Tibial nerve (tissue), 4 donors: Measurements from ENCODE around the gene SUCO. TPM values are rescaled to one million over a fixed set of nuclear protein-coding genes. Genes with fewer than 3 reads are reported as not detected.
"Not testable (repeated sequence)": the region's sequence is repeated elsewhere in the genome, so short reads cannot be mapped to it uniquely, and the experiment has no call there.

Experiments
- DNase-seq, 2 donors: peaks; one replicate each; pipeline ENCODE4 v3.0.0-alpha.2; 2019; ENCODE audit warnings: low spot score in 2 of 2
- H3K27ac ChIP-seq, 4 donors: fragments of 200-600 bp; sonication (generic) in 3 of 4; one replicate each; pipeline ENCODE4 v1.5.1; 2017 to 2019; ENCODE audit warnings: mild to moderate bottlenecking in 1 of 4
- H3K27me3 ChIP-seq, 2 donors: fragments of 200-600 bp; sonication (generic) in 1 of 2; one replicate each; pipeline versions ENCODE4 v1.5.1 to v1.6.0; 2017 to 2019
- H3K36me3 ChIP-seq, 3 donors: fragments of 200-600 bp; sonication (generic); one replicate each; pipeline ENCODE4 v1.5.1; 2018 to 2019
- H3K4me1 ChIP-seq, 4 donors: fragments of 200-600 bp; sonication (generic) in 3 of 4; one replicate each; pipeline ENCODE4 v1.5.1; 2017 to 2019
- H3K4me3 ChIP-seq, 4 donors: fragments of 200-600 bp; sonication (generic) in 3 of 4; one replicate each; pipeline ENCODE4 v1.5.1; 2017 to 2019; ENCODE audit warnings: mild to moderate bottlenecking in 1 of 4, moderate library complexity in 1 of 4
- H3K9me3 ChIP-seq, 4 donors: fragments of 200-600 bp; sonication (generic) in 3 of 4; one replicate each; pipeline ENCODE4 v1.5.1; 2017 to 2019
- EP300 ChIP-seq, 2 donors: sonication (generic); formaldehyde crosslinking; IDR thresholded peaks; one replicate each; pipeline ENCODE4 v1.6.1; 2017; ENCODE audit warnings: antibody characterized with exemption in 2 of 2, mild to moderate bottlenecking in 1 of 2
- POLR2A ChIP-seq, 2 donors: fragments of 450-650 bp; IDR thresholded peaks; one replicate each; pipeline ENCODE4 v1.6.1; 2017; ENCODE audit warnings: antibody characterized with exemption in 2 of 2, mild to moderate bottlenecking in 2 of 2, moderate library complexity in 2 of 2
- WGBS, 2 donors: methylation state at CpG; one replicate each; pipeline ENCODE4 v1.1.5; 2018; 5-methylcytosine and 5-hydroxymethylcytosine counted together
- total RNA-seq, 4 donors: library from RNA; depleted of rRNA; stranded (reverse); fragments of >200 nt; gene quantifications; one replicate each; pipeline ENCODE4 v1.1.0, GENCODE V29; 2016
- TF ChIP-seq, protein P1 (sequence below), 5 experiments: fragments of 200-600 bp in 3 of 5; fragments of 450-650 bp in 2 of 5; sonication (generic) in 3 of 5; IDR thresholded peaks; one replicate each; pipeline ENCODE4 v1.5.1; 2016 to 2019; ENCODE audit warnings: antibody characterized with exemption in 5 of 5, mild to moderate bottlenecking in 3 of 5, moderate library complexity in 2 of 5

The SUCO gene
- total RNA-seq, 4 donors from 2014 or later, result 33.6 to 48.6 (median 42.1) TPM

DNA sequence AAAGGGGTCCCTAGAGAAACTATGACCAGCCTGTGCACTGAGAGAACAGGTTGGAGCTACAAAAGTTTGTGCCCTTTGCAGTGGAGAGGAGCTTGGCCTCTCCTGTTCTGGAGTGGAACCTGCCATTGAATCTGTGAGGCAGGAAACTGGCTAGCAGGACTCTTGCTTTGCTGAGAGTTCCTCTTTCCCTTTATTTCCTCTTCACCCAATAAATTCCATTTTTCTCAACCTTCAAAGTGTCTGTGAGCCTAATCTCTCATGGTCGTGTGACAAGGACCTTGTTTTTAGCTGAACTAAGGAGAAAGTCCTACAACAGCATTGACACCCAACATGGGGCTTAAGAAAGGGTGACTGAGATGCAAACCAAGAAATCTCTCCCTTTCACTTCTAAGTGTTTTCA is 83.2 kb downstream of the SUCO start:
- TF ChIP-seq, protein P1, sequence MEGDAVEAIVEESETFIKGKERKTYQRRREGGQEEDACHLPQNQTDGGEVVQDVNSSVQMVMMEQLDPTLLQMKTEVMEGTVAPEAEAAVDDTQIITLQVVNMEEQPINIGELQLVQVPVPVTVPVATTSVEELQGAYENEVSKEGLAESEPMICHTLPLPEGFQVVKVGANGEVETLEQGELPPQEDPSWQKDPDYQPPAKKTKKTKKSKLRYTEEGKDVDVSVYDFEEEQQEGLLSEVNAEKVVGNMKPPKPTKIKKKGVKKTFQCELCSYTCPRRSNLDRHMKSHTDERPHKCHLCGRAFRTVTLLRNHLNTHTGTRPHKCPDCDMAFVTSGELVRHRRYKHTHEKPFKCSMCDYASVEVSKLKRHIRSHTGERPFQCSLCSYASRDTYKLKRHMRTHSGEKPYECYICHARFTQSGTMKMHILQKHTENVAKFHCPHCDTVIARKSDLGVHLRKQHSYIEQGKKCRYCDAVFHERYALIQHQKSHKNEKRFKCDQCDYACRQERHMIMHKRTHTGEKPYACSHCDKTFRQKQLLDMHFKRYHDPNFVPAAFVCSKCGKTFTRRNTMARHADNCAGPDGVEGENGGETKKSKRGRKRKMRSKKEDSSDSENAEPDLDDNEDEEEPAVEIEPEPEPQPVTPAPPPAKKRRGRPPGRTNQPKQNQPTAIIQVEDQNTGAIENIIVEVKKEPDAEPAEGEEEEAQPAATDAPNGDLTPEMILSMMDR (IDR thresholded peaks at IDR 0.05), result no peak
- no peak for TF ChIP-seq POLR2A (IDR thresholded peaks at IDR 0.05)
- no peak for TF ChIP-seq EP300 (IDR thresholded peaks at IDR 0.05)
- WGBS, 2 donors, result 58 to 68% methylated on average over 1 of the region's 1 CpG

DNA sequence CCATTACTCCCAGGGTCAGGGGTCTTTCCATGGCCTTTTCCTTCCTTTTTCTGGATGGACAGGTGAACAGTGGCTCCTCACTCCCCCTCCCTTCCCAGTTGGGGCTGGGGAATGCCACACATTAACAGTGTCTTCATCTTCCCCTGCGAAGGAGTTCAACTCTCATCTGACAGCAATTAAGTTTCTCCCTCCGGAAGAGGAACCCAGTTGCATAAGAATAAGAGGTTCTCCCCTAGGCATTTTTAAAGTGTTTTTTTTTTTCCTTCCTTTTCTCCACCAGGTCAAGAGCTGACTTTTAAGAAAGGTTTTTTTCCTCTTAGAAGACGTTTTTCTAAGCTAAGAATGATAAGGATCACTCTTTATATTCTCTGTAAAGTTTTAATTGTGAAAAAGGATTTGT is 83.7 kb downstream of the SUCO start:
- no peak overlapping the region for H3K4me3 ChIP-seq
- TF ChIP-seq EP300 (IDR thresholded peaks at IDR 0.05) (no peak), POLR2A (IDR thresholded peaks at IDR 0.05) (no peak)
- TF ChIP-seq, protein P1 (IDR thresholded peaks at IDR 0.05), result no peak
- H3K27me3 ChIP-seq, result no peaks in the 10 kb centered on the region
- no peaks in the 10 kb centered on the region for H3K4me1 ChIP-seq
- H3K27ac ChIP-seq, result no peak overlapping the region
- H3K9me3 ChIP-seq, result peaks cover 0 to 27% (median 0%) of the 10 kb centered on the region in 4 donors
- WGBS, 2 donors, result 45 to 55% methylated on average over 3 of the region's 3 CpGs
- DNase-seq, result no peak
- H3K36me3 ChIP-seq, result peaks cover 0 to 2% (median 0%) of the 10 kb centered on the region in 3 donors

More for the DNA sequence above, 83.2 kb downstream of the SUCO start:
- Histone ChIP-seq H3K4me1 (no peaks in the 10 kb centered on the region), H3K27ac (no peak overlapping the region), H3K9me3 (peaks cover 0 to 25% (median 0%) of the 10 kb centered on the region in 4 donors), H3K4me3 (no peak overlapping the region), H3K36me3 (peaks cover 0 to 5% (median 0%) of the 10 kb centered on the region in 3 donors), H3K27me3 (no peaks in the 10 kb centered on the region)
- no peak for DNase-seq

DNA sequence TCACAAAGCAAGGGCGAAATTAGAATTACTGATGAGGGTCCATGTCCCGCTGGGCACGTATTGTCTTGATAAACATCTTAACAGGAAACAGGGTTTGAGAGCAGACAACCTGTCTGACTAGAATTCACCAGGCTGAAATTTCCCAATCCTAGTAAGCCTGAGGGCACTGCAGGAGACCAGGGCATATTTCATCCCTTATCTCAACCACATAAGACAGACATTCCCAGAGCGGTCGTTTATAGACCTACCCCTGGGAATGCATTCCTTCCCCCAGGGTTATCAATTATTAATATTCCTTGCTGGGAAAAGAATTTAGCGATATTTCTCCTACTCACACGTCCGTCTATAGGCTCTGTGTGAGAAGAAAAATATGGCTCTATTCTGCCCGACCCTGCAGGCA is 87.7 kb downstream of the SUCO start:
- peaks cover 0 to 27% (median 0%) of the 10 kb centered on the region in 4 donors for H3K9me3 ChIP-seq
- 89 to 92% methylated on average over 9 of the region's 9 CpGs for WGBS, 2 donors
- not testable (repeated sequence) for H3K27ac ChIP-seq, H3K27me3 ChIP-seq, H3K36me3 ChIP-seq, H3K4me3 ChIP-seq, H3K4me1 ChIP-seq, DNase-seq

DNA sequence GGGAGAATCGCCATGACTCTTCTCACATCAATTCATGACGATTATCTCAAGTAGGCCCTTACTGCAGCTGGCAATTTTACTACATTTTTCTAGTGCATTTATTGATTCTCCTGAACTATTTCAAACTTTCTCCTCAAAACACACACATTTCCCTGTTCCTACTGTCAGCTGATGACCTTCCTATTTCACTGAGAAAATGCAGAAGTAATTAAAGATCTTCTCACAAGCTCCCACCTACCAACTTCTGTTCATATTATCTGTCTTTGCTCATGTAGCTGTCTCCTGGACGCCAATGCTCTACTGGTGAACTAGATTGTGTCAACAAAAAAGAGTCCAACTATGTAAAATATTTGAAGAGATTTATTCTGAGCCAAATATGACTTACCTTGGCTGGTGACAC is 89.6 kb downstream of the SUCO start:
- Histone ChIP-seq H3K27me3 (no peaks in the 10 kb centered on the region), H3K9me3 (peaks cover 0 to 27% (median 0%) of the 10 kb centered on the region in 4 donors), H3K36me3 (no peaks in the 10 kb centered on the region), H3K27ac (no peak overlapping the region), H3K4me3 (no peak overlapping the region), H3K4me1 (no peaks in the 10 kb centered on the region)
- no peak for DNase-seq
- no peak for TF ChIP-seq POLR2A (IDR thresholded peaks at IDR 0.05)
- TF ChIP-seq EP300 (IDR thresholded peaks at IDR 0.05), result no peak
- TF ChIP-seq, protein P1 (IDR thresholded peaks at IDR 0.05), result no peak
- 86 to 93% methylated on average over 3 of the region's 3 CpGs for WGBS, 2 donors

DNA sequence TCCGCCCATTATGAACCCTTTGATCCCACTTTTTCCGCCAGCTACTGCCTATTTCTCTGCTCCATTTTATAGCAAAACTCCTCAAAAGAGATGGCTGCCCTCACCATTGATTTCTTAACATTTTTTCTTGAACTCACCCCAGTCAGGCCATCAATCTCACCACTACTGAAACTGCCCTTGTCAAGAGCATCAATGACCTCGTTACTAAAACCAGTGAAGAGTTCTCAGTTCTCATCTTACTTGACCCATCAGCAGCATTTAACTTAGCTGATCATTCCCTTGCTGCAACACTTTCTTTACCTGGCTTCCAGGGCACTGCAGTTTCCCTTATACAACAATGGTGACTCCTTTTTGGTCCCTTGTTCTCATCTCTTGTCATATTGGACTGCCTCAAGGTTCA is 90.8 kb downstream of the SUCO start:
- no peaks in the 10 kb centered on the region for H3K36me3 ChIP-seq
- H3K27ac ChIP-seq, result no peak overlapping the region
- no peak overlapping the region for H3K4me3 ChIP-seq
- WGBS, 2 donors, result 83 to 85% methylated on average over 3 of the region's 3 CpGs
- H3K27me3 ChIP-seq, result no peaks in the 10 kb centered on the region
- TF ChIP-seq EP300 (IDR thresholded peaks at IDR 0.05) (no peak), POLR2A (IDR thresholded peaks at IDR 0.05) (no peak)
- TF ChIP-seq, protein P1 (IDR thresholded peaks at IDR 0.05), result no peak
- no peak for DNase-seq
- H3K9me3 ChIP-seq, result peaks cover 0 to 27% (median 0%) of the 10 kb centered on the region in 4 donors
- no peaks in the 10 kb centered on the region for H3K4me1 ChIP-seq

DNA sequence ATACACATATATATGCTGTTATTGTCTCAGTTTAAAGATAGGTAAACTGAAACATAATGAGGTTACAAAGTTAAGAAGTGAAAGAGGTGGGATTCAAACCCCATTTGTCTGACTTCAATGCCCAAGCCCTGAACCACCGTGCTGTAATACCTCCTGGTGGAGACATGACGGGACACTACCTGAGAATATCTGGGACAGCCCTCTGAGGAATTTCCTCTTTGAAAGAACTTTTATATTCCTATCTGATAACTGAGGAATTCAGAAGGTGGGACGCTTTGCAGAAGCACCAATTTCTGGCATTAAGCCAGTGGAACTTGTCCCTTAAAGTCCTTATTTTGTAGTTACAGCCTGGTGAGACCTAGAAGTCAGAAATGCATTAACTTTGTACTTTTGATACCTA is 93.9 kb downstream of the SUCO start:
- Histone ChIP-seq H3K27me3 (no peaks in the 10 kb centered on the region), H3K9me3 (peaks cover 0 to 7% (median 0%) of the 10 kb centered on the region in 4 donors), H3K36me3 (no peaks in the 10 kb centered on the region), H3K4me1 (no peaks in the 10 kb centered on the region), H3K27ac (no peak overlapping the region), H3K4me3 (no peak overlapping the region)
- no peak for DNase-seq
- TF ChIP-seq POLR2A (IDR thresholded peaks at IDR 0.05) (no peak), EP300 (IDR thresholded peaks at IDR 0.05) (no peak)
- TF ChIP-seq, protein P1 (IDR thresholded peaks at IDR 0.05), result no peak
- WGBS, 2 donors, result 50 to 81% methylated on average over 3 of the region's 3 CpGs
